ENCODE results near the gene KCNG1. TPM values are rescaled to one million over a fixed set of nuclear protein-coding genes. Genes with fewer than 3 reads are reported as not detected.

The KCNG1 gene
- total and polyA plus RNA-seq, 2 of the 13 experiments (the other 11 are each of a cell fraction or from before 2014, with no cell fraction given) = not detected

DNA sequence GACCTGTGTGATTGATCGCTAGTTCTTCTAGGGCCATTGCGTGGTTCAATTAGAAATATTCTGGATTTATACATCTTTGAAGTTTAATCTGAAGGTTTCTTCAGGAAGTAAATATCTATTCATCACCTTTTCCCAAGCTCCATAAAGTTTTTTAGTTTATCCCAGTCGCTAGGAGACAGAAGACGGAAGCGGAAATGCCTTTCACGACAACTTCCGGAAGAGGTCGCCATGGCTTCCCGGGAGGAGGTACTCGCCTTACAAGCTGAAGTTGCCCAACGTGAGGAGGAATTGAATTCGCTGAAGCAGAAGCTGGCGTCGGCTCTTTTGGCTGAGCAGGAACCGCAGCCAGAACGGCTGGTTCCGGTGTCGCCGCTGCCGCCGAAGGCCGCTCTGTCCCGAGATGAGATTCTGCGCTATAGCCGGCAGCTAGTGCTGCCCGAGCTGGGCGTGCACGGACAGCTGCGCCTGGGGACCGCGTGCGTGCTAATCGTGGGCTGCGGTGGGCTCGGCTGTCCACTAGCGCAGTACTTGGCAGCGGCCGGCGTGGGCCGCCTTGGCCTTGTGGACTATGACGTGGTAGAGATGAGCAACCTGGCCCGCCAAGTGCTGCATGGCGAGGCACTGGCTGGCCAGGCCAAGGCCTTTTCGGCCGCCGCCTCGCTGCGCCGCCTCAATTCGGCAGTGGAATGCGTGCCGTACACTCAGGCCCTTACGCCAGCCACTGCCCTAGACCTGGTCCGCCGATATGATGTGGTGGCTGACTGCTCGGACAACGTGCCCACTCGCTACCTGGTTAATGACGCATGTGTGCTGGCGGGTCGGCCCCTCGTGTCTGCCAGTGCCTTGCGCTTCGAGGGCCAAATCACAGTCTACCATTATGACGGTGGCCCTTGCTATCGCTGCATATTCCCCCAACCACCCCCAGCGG, 64.0 kb downstream of the KCNG1 start, which contains the start of gene MOCS3 (continued):
- TF ChIP-seq ZMAT5 (CRISPR knock-in tag; IDR thresholded peaks at IDR 0.05; ENCODE audit: borderline replicate concordance, low read depth) (no peak), POGK (CRISPR knock-in tag; conservative IDR thresholded peaks at IDR 0.05) (peak; percentile 78), CHCHD3 (CRISPR knock-in tag; IDR thresholded peaks at IDR 0.05) (0 out of 2 replicates have a peak, but pooled peaks have one; percentile 28), ZFAT (CRISPR knock-in tag; conservative IDR thresholded peaks at IDR 0.05) (0 out of 2 replicates have a peak, but pooled peaks have one; percentile 66), JARID2 (CRISPR knock-in tag; IDR thresholded peaks at IDR 0.05; ENCODE audit: insufficient replicate concordance) (no peak), JUN (CRISPR knock-in tag; IDR thresholded peaks at IDR 0.05) (peak; percentile 13; the same call in 1 of the 2 replicates), AGO2 (optimal IDR thresholded peaks at IDR 0.05; ENCODE audit: low read depth, low read length) (peak; percentile 94), CEBPZ (IDR thresholded peaks at IDR 0.05; ENCODE audit: low read length) (no peak), SOX6 (IDR thresholded peaks at IDR 0.05) (no peak), SOX6 (CRISPR knock-in tag; IDR thresholded peaks at IDR 0.05) (peak; percentile 68), ZNF318 (CRISPR knock-in tag; IDR thresholded peaks at IDR 0.05) (0 out of 2 replicates have a peak, but pooled peaks have one; percentile 19), PTBP1 (IDR thresholded peaks at IDR 0.05; ENCODE audit: low read depth, low read length, poor library complexity, severe bottlenecking) (peak; percentile 27), RBM22 (optimal IDR thresholded peaks at IDR 0.05; ENCODE audit: low read length) (peak; percentile 100), ZSCAN30 (CRISPR knock-in tag; IDR thresholded peaks at IDR 0.05) (0 out of 2 replicates have a peak, but pooled peaks have one; percentile 63)
